ENCODE results near the gene PYGM.
A peak's percentile ranks its signal among the peaks of the same experiment; 100 is the strongest.

PYGM gene

GRCh38 chr11:64759722-64760719 lies at the start of gene PYGM:
TSS of gene PYGM (minus strand) at chr11:64759974. CDS start at chr11:64759898, 76 bp downstream.
- no peak for TF ChIP-seq CTCF (IDR thresholded peaks at IDR 0.05; ENCODE audit: borderline replicate concordance, control extremely low read depth, extremely low read depth, insufficient read depth, missing control alignments)
- DNase-seq (ENCODE audit: low spot score), result no peak
- in situ Hi-C loops (cut with MboI; ENCODE audit: low sequenced_read_pairs, unreplicated experiment), result no loop called here

GRCh38 chr11:64805481-64805880 lies 45.7 kb upstream of the PYGM start:
- in situ Hi-C loops (cut with MboI; ENCODE audit: low sequenced_read_pairs, unreplicated experiment), result no loop called here
- no peak for TF ChIP-seq CTCF (IDR thresholded peaks at IDR 0.05; ENCODE audit: borderline replicate concordance, control extremely low read depth, extremely low read depth, insufficient read depth, missing control alignments)
- DNase-seq (ENCODE audit: low spot score), result no peak

GRCh38 chr11:64804346-64805210 lies 44.8 kb upstream of the PYGM start:
- no peak for DNase-seq (ENCODE audit: low spot score)
- in situ Hi-C loops (cut with MboI; ENCODE audit: low sequenced_read_pairs, unreplicated experiment), result no loop called here
- TF ChIP-seq CTCF (IDR thresholded peaks at IDR 0.05; ENCODE audit: borderline replicate concordance, control extremely low read depth, extremely low read depth, insufficient read depth, missing control alignments), result no peak

GRCh38 chr11:64803846-64804345 lies 44.1 kb upstream of the PYGM start:
- DNase-seq (ENCODE audit: low spot score), result no peak
- TF ChIP-seq CTCF (IDR thresholded peaks at IDR 0.05; ENCODE audit: borderline replicate concordance, control extremely low read depth, extremely low read depth, insufficient read depth, missing control alignments), result no peak
- in situ Hi-C loops (cut with MboI; ENCODE audit: low sequenced_read_pairs, unreplicated experiment), result no loop called here

- in situ Hi-C loops (cut with MboI; ENCODE audit: low sequenced_read_pairs, unreplicated experiment), result no loop called here
- DNase-seq (ENCODE audit: low spot score), result peak; percentile 98
- TF ChIP-seq CTCF (IDR thresholded peaks at IDR 0.05; ENCODE audit: borderline replicate concordance, control extremely low read depth, extremely low read depth, insufficient read depth, missing control alignments), result no peak
These were observed 43.5 kb upstream of the PYGM start, which contains the start of gene MAP4K2 for GRCh38 chr11:64803158-64803845. TSS of gene MAP4K2 (minus strand) at chr11:64803214. CDS start at chr11:64803149, 65 bp downstream.

Data from GM13976 (cell line).